Nephron progenitor cell (in vitro differentiated cells): ENCODE data around the gene TAGLN2.

Experiments
- DNase-seq: peaks from one replicate; pipeline ENCODE4 v3.0.0; 2021
- H3K27ac Mint-ChIP-seq: 2 replicates; pipeline ENCODE4 v1.8.0; 2021; ENCODE audit warnings: mild to moderate bottlenecking, moderate library complexity, mixed read lengths
- H3K27me3 Mint-ChIP-seq: 2 replicates; pipeline ENCODE4 v1.8.0; 2021; ENCODE audit warnings: mild to moderate bottlenecking, low read depth, mixed read lengths; ENCODE audit not compliant: poor library complexity
- H3K36me3 Mint-ChIP-seq: 2 replicates; pipeline ENCODE4 v1.8.0; 2021; ENCODE audit warnings: low read depth, mixed read lengths
- H3K4me1 Mint-ChIP-seq: 2 replicates; pipeline ENCODE4 v1.8.0; 2021; ENCODE audit warnings: mixed read lengths
- H3K4me3 Mint-ChIP-seq: 2 replicates; pipeline ENCODE4 v1.8.0; 2021; ENCODE audit warnings: mild to moderate bottlenecking, moderate library complexity, mixed read lengths
- H3K9me3 Mint-ChIP-seq: 2 replicates; pipeline ENCODE4 v1.8.0; 2021; ENCODE audit warnings: mild to moderate bottlenecking, moderate library complexity, mixed read lengths
- TF ChIP-seq, protein P1 (sequence below): fragments of 200-600 bp; sonication (generic); IDR thresholded peaks from 2 replicates; pipeline ENCODE4 v1.5.0; 2021; ENCODE audit warnings: antibody characterized with exemption

TAGLN2 gene

DNA sequence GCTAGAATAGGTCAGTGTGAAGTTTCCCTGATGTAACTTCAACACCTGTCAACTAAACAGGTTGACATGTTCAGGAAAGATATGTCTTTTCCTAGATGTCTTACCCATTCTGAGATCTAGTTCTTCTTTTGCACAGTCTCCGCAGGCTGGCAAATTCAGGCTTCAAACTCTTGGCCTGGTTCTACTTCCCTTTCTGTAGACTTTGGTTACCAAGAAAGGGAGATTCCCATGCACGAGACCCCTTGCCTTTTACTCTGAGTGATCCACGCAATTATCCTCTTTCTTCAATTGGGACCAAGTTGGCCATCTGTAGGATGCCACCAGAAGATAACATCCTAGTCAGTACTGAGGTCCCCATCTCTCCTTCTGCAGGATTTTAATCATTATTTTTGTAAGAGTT, 27.3 kb downstream of the TAGLN2 start:
- Mint-ChIP-seq H3K9me3 (no peaks in the 10 kb centered on the region), H3K27ac (no peak overlapping the region), H3K27me3 (peaks cover 31% of the 10 kb centered on the region), H3K36me3 (no peaks in the 10 kb centered on the region), H3K4me1 (peaks cover 25% of the 10 kb centered on the region), H3K4me3 (no peak overlapping the region)
- TF ChIP-seq, protein P1, sequence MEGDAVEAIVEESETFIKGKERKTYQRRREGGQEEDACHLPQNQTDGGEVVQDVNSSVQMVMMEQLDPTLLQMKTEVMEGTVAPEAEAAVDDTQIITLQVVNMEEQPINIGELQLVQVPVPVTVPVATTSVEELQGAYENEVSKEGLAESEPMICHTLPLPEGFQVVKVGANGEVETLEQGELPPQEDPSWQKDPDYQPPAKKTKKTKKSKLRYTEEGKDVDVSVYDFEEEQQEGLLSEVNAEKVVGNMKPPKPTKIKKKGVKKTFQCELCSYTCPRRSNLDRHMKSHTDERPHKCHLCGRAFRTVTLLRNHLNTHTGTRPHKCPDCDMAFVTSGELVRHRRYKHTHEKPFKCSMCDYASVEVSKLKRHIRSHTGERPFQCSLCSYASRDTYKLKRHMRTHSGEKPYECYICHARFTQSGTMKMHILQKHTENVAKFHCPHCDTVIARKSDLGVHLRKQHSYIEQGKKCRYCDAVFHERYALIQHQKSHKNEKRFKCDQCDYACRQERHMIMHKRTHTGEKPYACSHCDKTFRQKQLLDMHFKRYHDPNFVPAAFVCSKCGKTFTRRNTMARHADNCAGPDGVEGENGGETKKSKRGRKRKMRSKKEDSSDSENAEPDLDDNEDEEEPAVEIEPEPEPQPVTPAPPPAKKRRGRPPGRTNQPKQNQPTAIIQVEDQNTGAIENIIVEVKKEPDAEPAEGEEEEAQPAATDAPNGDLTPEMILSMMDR: no peak
- no peak for DNase-seq

DNA sequence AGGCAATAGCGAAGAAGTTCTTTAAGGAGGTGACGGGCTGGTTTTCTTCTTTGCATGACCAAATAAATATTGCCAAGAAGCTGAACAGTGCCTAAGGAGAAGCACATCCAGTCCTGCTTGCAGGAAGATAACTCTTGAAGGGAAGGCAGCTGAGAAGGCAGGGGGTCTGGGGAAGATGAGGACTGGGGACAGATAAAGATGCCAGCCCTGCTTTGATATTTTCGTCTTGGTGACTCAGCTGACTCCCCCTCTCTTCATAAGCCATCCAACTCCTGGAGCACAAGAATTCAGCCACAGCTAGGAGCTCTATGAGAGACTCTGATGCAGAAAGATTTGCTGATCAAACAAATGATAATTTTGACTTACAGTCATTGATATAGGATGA, 28.8 kb downstream of the TAGLN2 start:
- H3K27me3 Mint-ChIP-seq: peaks cover 31% of the 10 kb centered on the region
- H3K36me3 Mint-ChIP-seq: no peaks in the 10 kb centered on the region
- TF ChIP-seq, protein P1: no peak
- peaks cover 25% of the 10 kb centered on the region for H3K4me1 Mint-ChIP-seq
- H3K27ac Mint-ChIP-seq: no peak overlapping the region
- H3K4me3 Mint-ChIP-seq: no peak overlapping the region
- H3K9me3 Mint-ChIP-seq: no peaks in the 10 kb centered on the region
- DNase-seq: no peak

DNA sequence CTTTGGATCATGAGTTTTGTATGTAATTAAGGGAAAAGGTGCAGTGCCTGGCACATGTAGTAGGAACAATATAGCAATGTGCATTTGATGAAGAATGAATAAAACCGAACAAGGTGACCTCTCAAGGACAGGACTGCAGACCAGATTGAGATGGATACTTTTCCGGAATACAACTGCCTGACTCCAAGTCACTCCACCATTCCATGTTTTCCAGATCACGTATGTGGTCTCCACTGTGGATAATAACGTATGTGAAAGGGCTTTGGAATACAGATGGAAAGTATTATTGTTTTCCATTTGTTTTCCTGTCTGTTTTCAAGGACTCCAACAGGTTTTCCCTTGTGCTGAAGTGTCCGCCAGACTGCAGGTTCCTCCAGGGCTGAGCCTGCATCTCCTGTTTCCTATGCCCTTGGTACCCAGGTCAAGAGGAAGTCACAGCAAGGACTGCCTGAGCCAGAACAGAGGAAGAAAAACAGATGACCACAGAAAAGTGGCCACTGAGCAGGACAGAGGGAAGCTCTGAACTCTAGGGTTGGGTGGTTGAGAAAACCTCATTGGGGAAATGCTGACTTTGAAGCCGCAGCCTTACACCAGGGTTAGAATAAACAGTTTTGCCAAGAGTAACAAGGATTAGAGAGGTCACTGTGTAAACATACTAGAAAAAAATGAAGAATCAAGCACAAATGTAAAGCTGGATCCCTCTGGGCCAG, 29.3 kb downstream of the TAGLN2 start:
- Mint-ChIP-seq H3K4me3 (no peak overlapping the region), H3K27me3 (peaks cover 31% of the 10 kb centered on the region), H3K9me3 (no peaks in the 10 kb centered on the region), H3K36me3 (no peaks in the 10 kb centered on the region), H3K27ac (no peak overlapping the region), H3K4me1 (peaks cover 22% of the 10 kb centered on the region)
- DNase-seq: no peak
- TF ChIP-seq, protein P1: no peak

DNA sequence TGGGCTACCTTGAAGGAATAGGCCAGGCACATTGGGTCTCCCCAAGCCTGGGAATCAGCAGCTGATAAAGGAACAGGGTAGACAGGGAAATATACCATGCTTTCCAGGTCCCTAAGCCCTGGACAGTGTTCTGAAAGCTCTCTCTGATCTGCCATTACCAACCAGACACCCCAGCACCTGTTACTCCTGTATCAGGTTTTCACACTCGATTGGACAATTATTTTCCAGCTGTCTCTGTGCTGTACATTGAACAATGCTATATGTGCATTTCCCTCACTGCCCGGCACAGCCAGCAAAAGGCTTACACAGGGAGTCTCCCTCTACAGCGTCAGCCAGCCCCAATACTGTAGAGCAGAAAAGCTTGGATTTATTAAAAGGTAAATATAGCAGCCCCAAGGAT, 30.0 kb downstream of the TAGLN2 start:
- Mint-ChIP-seq H3K27ac (no peak overlapping the region), H3K4me3 (no peak overlapping the region), H3K9me3 (no peaks in the 10 kb centered on the region), H3K36me3 (no peaks in the 10 kb centered on the region), H3K27me3 (peaks cover 24% of the 10 kb centered on the region), H3K4me1 (peaks cover 15% of the 10 kb centered on the region)
- DNase-seq: no peak
- TF ChIP-seq, protein P1: no peak

DNA sequence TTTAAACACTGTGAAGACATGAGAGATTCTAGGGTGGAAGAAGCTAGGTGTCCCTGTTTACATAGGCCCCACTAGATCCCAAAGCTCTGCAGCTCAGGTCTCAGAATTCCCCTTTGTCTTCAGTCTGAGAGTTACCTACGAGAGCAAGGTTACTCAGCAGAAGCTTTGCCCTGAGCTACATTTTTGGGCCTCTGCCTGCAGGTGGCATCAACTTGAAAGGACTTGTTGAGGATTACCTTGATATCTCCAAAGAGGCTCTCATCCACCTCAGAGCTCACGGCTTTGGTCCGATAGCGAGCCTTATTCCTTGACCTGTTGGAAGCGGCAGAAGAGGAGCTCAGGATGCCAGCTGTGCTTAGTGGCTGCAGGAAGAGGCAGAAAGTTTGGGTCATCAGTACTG, 32.4 kb downstream of the TAGLN2 start:
- TF ChIP-seq, protein P1: no peak
- peaks cover 7% of the 10 kb centered on the region for H3K4me1 Mint-ChIP-seq
- no peaks in the 10 kb centered on the region for H3K9me3 Mint-ChIP-seq
- no peak overlapping the region for H3K27ac Mint-ChIP-seq
- peaks cover 11% of the 10 kb centered on the region for H3K27me3 Mint-ChIP-seq
- no peaks in the 10 kb centered on the region for H3K36me3 Mint-ChIP-seq
- DNase-seq: no peak
- H3K4me3 Mint-ChIP-seq: no peak overlapping the region
